OCI-LY1 (cell line): ENCODE data around the gene CMTM5.

Source experiments
- CTCF ChIP-seq: fragments of 200-600 bp; sonication (generic), shearing (Covaris generic); IDR thresholded peaks from 2 replicates; pipeline ENCODE4 v1.5.1; 2017; ENCODE audit warnings: mild to moderate bottlenecking, antibody characterized with exemption, low read length, moderate library complexity, mixed read lengths
- EZH2 ChIP-seq: fragments of 200-600 bp; sonication (generic), shearing (Covaris generic); IDR thresholded peaks from 2 replicates; pipeline ENCODE4 v1.8.0; 2017; ENCODE audit warnings: borderline replicate concordance, mixed run types, mild to moderate bottlenecking, antibody characterized with exemption, low read length, moderate library complexity, mixed read lengths

GRCh38 chr14:23386999-23387398 lies 10.2 kb downstream of the CMTM5 start:
- TF ChIP-seq CTCF (no peak), EZH2 (no peak)
